Measurements from ENCODE around the gene NEGR1. TPM values are rescaled to one million over a fixed set of nuclear protein-coding genes. Genes with fewer than 3 reads are reported as not detected.
"Not testable (repeated sequence)": the region's sequence is repeated elsewhere in the genome, so short reads cannot be mapped to it uniquely, and the experiment has no call there.

NEGR1 gene
- total RNA-seq, 1 experiment from 2014 or later = not detected

GRCh38 chr1:72262735-72263134 lies 19.6 kb downstream of the NEGR1 start:
- in situ Hi-C loops (cut with HindIII; ENCODE audit: low pct_unique_long_range_greater_than_20kb, low sequenced_read_pairs) = no loop called here
- no peak for DNase-seq (ENCODE audit: low read depth, low spot score)

GRCh38 chr1:72253132-72253531 lies 29.2 kb downstream of the NEGR1 start:
- no peak for DNase-seq (ENCODE audit: low read depth, low spot score)

GRCh38 chr1:72241397-72241796 lies 40.9 kb downstream of the NEGR1 start:
- in situ Hi-C loops (cut with HindIII; ENCODE audit: low pct_unique_long_range_greater_than_20kb, low sequenced_read_pairs) = no loop called here
- no peak for DNase-seq (ENCODE audit: low read depth, low spot score)

More at GRCh38 chr1:72253132-72253531, 29.2 kb downstream of the NEGR1 start:
- in situ Hi-C loops (cut with HindIII; ENCODE audit: low pct_unique_long_range_greater_than_20kb, low sequenced_read_pairs) = no loop called here

- DNase-seq (ENCODE audit: low read depth, low spot score); in situ Hi-C loops (cut with HindIII; ENCODE audit: low pct_unique_long_range_greater_than_20kb, low sequenced_read_pairs): not testable (repeated sequence)
Observed at GRCh38 chr1:72235931-72236330, 46.4 kb downstream of the NEGR1 start.

- in situ Hi-C loops (cut with HindIII; ENCODE audit: low pct_unique_long_range_greater_than_20kb, low sequenced_read_pairs) = no loop called here
- no peak for DNase-seq (ENCODE audit: low read depth, low spot score)
Observed at GRCh38 chr1:72235062-72235461, 47.3 kb downstream of the NEGR1 start.

GRCh38 chr1:72230746-72231145 lies 51.6 kb downstream of the NEGR1 start:
- no peak for DNase-seq (ENCODE audit: low read depth, low spot score)
- in situ Hi-C loops (cut with HindIII; ENCODE audit: low pct_unique_long_range_greater_than_20kb, low sequenced_read_pairs) = no loop called here

- in situ Hi-C loops (cut with HindIII; ENCODE audit: low pct_unique_long_range_greater_than_20kb, low sequenced_read_pairs) = no loop called here
Observed at GRCh38 chr1:72229893-72230292, 52.4 kb downstream of the NEGR1 start.

GRCh38 chr1:72227667-72228066 lies 54.7 kb downstream of the NEGR1 start:
- no peak for DNase-seq (ENCODE audit: low read depth, low spot score)
- in situ Hi-C loops (cut with HindIII; ENCODE audit: low pct_unique_long_range_greater_than_20kb, low sequenced_read_pairs) = no loop called here

More at GRCh38 chr1:72229893-72230292, 52.4 kb downstream of the NEGR1 start:
- no peak for DNase-seq (ENCODE audit: low read depth, low spot score)

GRCh38 chr1:72224506-72224905 lies 57.8 kb downstream of the NEGR1 start:
- in situ Hi-C loops (cut with HindIII; ENCODE audit: low pct_unique_long_range_greater_than_20kb, low sequenced_read_pairs) = no loop called here
- no peak for DNase-seq (ENCODE audit: low read depth, low spot score)

- no peak for DNase-seq (ENCODE audit: low read depth, low spot score)
- in situ Hi-C loops (cut with HindIII; ENCODE audit: low pct_unique_long_range_greater_than_20kb, low sequenced_read_pairs) = no loop called here
Observed at GRCh38 chr1:72221811-72222210, 60.5 kb downstream of the NEGR1 start.

GRCh38 chr1:72218141-72218739 lies 64.1 kb downstream of the NEGR1 start:
- DNase-seq (ENCODE audit: low read depth, low spot score) = no peak
- in situ Hi-C loops (cut with HindIII; ENCODE audit: low pct_unique_long_range_greater_than_20kb, low sequenced_read_pairs) = no loop called here

GRCh38 chr1:72207059-72207458 lies 75.3 kb downstream of the NEGR1 start:
- in situ Hi-C loops (cut with HindIII; ENCODE audit: low pct_unique_long_range_greater_than_20kb, low sequenced_read_pairs) = no loop called here
- DNase-seq (ENCODE audit: low read depth, low spot score) = no peak

- no peak for DNase-seq (ENCODE audit: low read depth, low spot score)
- in situ Hi-C loops (cut with HindIII; ENCODE audit: low pct_unique_long_range_greater_than_20kb, low sequenced_read_pairs) = no loop called here
Observed at GRCh38 chr1:72202761-72203160, 79.6 kb downstream of the NEGR1 start.

GRCh38 chr1:72197786-72198185 lies 84.6 kb downstream of the NEGR1 start:
- no peak for DNase-seq (ENCODE audit: low read depth, low spot score)

GRCh38 chr1:72186733-72187307 lies 95.5 kb downstream of the NEGR1 start:
- peak; percentile 32 for DNase-seq (ENCODE audit: low read depth, low spot score)
- in situ Hi-C loops (cut with HindIII; ENCODE audit: low pct_unique_long_range_greater_than_20kb, low sequenced_read_pairs) = no loop called here

More at GRCh38 chr1:72197786-72198185, 84.6 kb downstream of the NEGR1 start:
- in situ Hi-C loops (cut with HindIII; ENCODE audit: low pct_unique_long_range_greater_than_20kb, low sequenced_read_pairs) = no loop called here

- in situ Hi-C loops (cut with HindIII; ENCODE audit: low pct_unique_long_range_greater_than_20kb, low sequenced_read_pairs) = no loop called here
- DNase-seq (ENCODE audit: low read depth, low spot score) = no peak
Observed at GRCh38 chr1:72184099-72184701, 98.1 kb downstream of the NEGR1 start.

- in situ Hi-C loops (cut with HindIII; ENCODE audit: low pct_unique_long_range_greater_than_20kb, low sequenced_read_pairs) = no loop called here
- no peak for DNase-seq (ENCODE audit: low read depth, low spot score)
Observed at GRCh38 chr1:72182859-72183258, 99.5 kb downstream of the NEGR1 start.

- in situ Hi-C loops (cut with HindIII; ENCODE audit: low pct_unique_long_range_greater_than_20kb, low sequenced_read_pairs) = no loop called here
- DNase-seq (ENCODE audit: low read depth, low spot score) = no peak
Observed at GRCh38 chr1:72178266-72178665, 104.1 kb downstream of the NEGR1 start.

- in situ Hi-C loops (cut with HindIII; ENCODE audit: low pct_unique_long_range_greater_than_20kb, low sequenced_read_pairs) = no loop called here
- DNase-seq (ENCODE audit: low read depth, low spot score) = no peak
Observed at GRCh38 chr1:72177711-72178110, 104.6 kb downstream of the NEGR1 start.

Measured in SK-MEL-5 (cell line).